Effector memory CD4-positive, alpha-beta T cell (primary cell): ENCODE results near the gene GSDME.

ENCODE experiments used
- DNase-seq, 3 donors: peaks; one replicate each; pipeline ENCODE4 v3.0.0-alpha.2; 2020
- H3K27ac ChIP-seq: 2 replicates; pipeline ENCODE4 v1.7.0; 2013; ENCODE audit warnings: mild to moderate bottlenecking, low read length, moderate library complexity; ENCODE audit not compliant: insufficient read depth, poor library complexity, severe bottlenecking
- H3K27me3 ChIP-seq: replicated peaks from 2 replicates; pipeline ENCODE4 v1.7.0; 2013; ENCODE audit warnings: mild to moderate bottlenecking, low read length; ENCODE audit not compliant: insufficient read depth, control insufficient read depth, poor library complexity, severe bottlenecking
- H3K36me3 ChIP-seq: 2 replicates; pipeline ENCODE4 v1.7.0; 2013; ENCODE audit warnings: mild to moderate bottlenecking, low read length, moderate library complexity; ENCODE audit not compliant: control insufficient read depth, insufficient read depth
- H3K4me1 ChIP-seq: 2 replicates; pipeline ENCODE4 v1.7.0; 2013; ENCODE audit warnings: low read length, mild to moderate bottlenecking; ENCODE audit not compliant: control insufficient read depth, insufficient read depth, poor library complexity, severe bottlenecking
- H3K4me3 ChIP-seq: 2 replicates; pipeline ENCODE4 v1.7.0; 2013; ENCODE audit warnings: low read length, low read depth, mild to moderate bottlenecking; ENCODE audit not compliant: insufficient read depth, poor library complexity, severe bottlenecking
- H3K9me3 ChIP-seq: 2 replicates; pipeline ENCODE4 v1.7.0; 2013; ENCODE audit warnings: mild to moderate bottlenecking, low read length, moderate library complexity; ENCODE audit not compliant: control insufficient read depth

Gene GSDME

GRCh38 chr7:24657980-24658379, 99.3 kb downstream of the GSDME start:
- DNase-seq, result no peak
- no peaks in the 10 kb centered on the region for H3K36me3 ChIP-seq
- H3K9me3 ChIP-seq, result no peaks in the 10 kb centered on the region
- H3K27me3 ChIP-seq, result no peaks in the 10 kb centered on the region
- H3K27ac ChIP-seq, result no peak overlapping the region
- H3K4me1 ChIP-seq, result no peaks in the 10 kb centered on the region
- no peak overlapping the region for H3K4me3 ChIP-seq

DNA sequence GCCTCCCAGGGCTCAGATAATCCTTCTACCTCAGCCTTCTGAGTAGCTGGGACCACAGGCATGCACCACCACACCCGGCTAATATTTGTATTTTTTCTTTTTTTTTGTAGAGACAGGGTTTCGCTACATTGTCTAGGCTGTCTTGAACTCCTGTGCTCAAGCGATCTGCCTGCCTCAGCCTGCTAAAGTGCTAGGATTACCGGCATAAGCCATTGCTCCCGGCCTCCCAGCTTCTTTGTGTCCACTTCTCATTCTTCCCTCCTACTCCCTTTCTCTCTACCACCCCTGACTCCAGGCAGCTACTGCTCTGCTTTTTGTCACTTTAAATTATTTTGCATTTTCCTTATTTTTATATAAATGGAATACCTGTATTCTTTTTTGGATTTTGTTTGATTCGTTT, 100.7 kb downstream of the GSDME start:
- no peaks in the 10 kb centered on the region for H3K9me3 ChIP-seq
- no peak for DNase-seq

DNA sequence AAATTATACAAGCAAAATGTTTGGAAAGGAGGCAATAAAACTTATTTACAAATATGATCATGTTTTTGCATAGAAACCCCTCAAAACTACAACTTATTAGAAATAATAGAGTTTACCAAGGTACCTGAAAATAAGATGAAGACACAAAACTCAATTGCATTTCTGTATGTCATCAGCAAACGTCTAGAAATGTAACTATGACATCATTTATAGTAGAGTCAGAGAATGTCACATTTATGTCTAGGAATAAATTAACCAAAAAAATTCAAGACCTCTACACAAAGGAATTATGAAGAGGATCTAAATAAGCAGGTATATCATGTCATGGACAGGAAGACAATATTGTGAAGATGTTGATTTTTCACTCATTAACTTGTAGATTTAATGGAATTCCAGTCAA, 103.0 kb downstream of the GSDME start:
- Histone ChIP-seq H3K36me3 (no peaks in the 10 kb centered on the region), H3K4me3 (no peak overlapping the region), H3K9me3 (no peaks in the 10 kb centered on the region), H3K4me1 (no peaks in the 10 kb centered on the region), H3K27ac (no peak overlapping the region), H3K27me3 (no peaks in the 10 kb centered on the region)
- DNase-seq, result no peak

More for the DNA sequence above, 100.7 kb downstream of the GSDME start:
- no peaks in the 10 kb centered on the region for H3K27me3 ChIP-seq
- no peaks in the 10 kb centered on the region for H3K36me3 ChIP-seq
- no peak overlapping the region for H3K4me3 ChIP-seq
- H3K27ac ChIP-seq, result no peak overlapping the region
- H3K4me1 ChIP-seq, result no peaks in the 10 kb centered on the region

GRCh38 chr7:24653316-24654085, 103.8 kb downstream of the GSDME start:
- Histone ChIP-seq H3K4me3 (no peak overlapping the region), H3K9me3 (no peaks in the 10 kb centered on the region), H3K4me1 (no peaks in the 10 kb centered on the region), H3K27me3 (no peaks in the 10 kb centered on the region), H3K27ac (no peak overlapping the region), H3K36me3 (no peaks in the 10 kb centered on the region)
- DNase-seq, result no peak

- no peak overlapping the region for H3K4me3 ChIP-seq
- no peak for DNase-seq
- no peaks in the 10 kb centered on the region for H3K9me3 ChIP-seq
- H3K36me3 ChIP-seq, result no peaks in the 10 kb centered on the region
- no peaks in the 10 kb centered on the region for H3K27me3 ChIP-seq
- no peaks in the 10 kb centered on the region for H3K4me1 ChIP-seq
- H3K27ac ChIP-seq, result no peak overlapping the region
Measured at GRCh38 chr7:24652251-24652939, 104.9 kb downstream of the GSDME start.
